ENCODE results near the gene TRPM8. TPM values are rescaled to one million over a fixed set of nuclear protein-coding genes. Genes with fewer than 3 reads are reported as not detected.
A peak's percentile ranks its signal among the peaks of the same experiment; 100 is the strongest.

The TRPM8 gene
- polyA plus RNA-seq, 3 donors from 2014 or later, result 0.06 to 0.52 (median 0.42) TPM

- DNase-seq, result no peak
- Mint-ChIP-seq H3K9me3 (peaks cover 0 to 12% (median 0%) of the 10 kb centered on the region in 6 donors), H3K4me1 (peaks cover 63 to 65% of the 10 kb centered on the region in 2 donors), H3K27me3 (ENCODE audit: low read depth in 3 of 3) (peaks cover 6 to 13% (median 10%) of the 10 kb centered on the region in 3 donors), H3K27ac (peak overlapping the region; percentile 67 to 91 (median 87)), H3K36me3 (peaks cover 0 to 14% (median 8%) of the 10 kb centered on the region in 3 donors), H3K4me3 (peak overlapping the region; percentile 20 to 84 (median 64))
Measured at GRCh38 chr2:233989221-233989858, 72.2 kb downstream of the TRPM8 start.

DNA sequence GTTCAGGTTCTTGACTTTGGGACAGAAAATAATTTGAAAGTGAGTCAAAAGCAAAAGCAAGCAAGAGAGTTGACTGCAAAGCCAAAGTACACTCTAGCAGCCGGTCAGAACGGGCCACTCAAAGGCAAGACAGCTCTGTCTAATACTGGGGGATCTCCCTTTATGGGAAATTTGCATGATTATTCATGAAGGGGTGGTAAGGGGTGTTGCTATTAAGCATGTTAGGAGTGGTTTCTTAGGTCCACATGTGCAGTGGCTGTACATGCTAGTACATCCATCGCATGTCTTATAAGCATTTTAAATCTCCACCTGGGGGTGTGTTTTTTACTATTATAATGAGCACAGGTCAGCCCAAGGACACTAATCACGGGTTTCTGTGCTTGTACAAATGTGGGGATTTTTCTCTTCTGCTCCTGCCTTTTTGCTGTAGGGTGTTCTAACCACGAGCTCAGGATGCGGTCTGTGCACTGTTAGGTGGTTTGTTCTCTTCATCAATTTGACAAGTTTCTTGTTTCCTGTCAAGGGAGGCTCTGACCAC is 73.2 kb downstream of the TRPM8 start:
- H3K9me3 Mint-ChIP-seq, result peaks cover 0 to 12% (median 0%) of the 10 kb centered on the region in 6 donors
- H3K36me3 Mint-ChIP-seq, result peaks cover 0 to 14% (median 5%) of the 10 kb centered on the region in 3 donors
- peak overlapping the region; percentile 20 to 84 (median 64) for H3K4me3 Mint-ChIP-seq
- peaks cover 6 to 10% (median 10%) of the 10 kb centered on the region in 3 donors for H3K27me3 Mint-ChIP-seq (ENCODE audit: low read depth in 3 of 3)
- H3K4me1 Mint-ChIP-seq, result peaks cover 65 to 69% of the 10 kb centered on the region in 2 donors
- peak; percentile 84 to 85 (median 84) for DNase-seq
- H3K27ac Mint-ChIP-seq, result peak overlapping the region; percentile 67 to 91 (median 87)

DNA sequence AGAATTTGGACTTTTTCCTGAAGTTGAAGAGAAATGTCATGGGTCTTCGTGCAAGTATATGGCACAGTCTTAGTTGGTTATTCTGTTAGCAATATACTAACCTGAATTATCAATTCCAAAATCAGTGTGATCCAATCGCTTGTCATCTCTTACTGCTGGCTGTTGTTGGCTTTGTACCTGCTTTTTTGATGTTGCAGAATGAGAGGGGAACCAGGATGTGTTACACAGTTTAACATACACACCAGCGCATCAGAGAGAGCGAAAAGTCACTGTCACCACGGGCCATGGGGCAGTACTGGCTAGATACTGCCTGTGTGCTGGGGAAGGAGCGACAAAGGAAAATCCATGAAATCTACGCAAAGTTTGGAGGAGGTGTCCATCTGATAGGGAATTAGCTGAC is 74.0 kb downstream of the TRPM8 start:
- peaks cover 0 to 12% (median 0%) of the 10 kb centered on the region in 6 donors for H3K9me3 Mint-ChIP-seq
- peaks cover 6 to 10% (median 10%) of the 10 kb centered on the region in 3 donors for H3K27me3 Mint-ChIP-seq (ENCODE audit: low read depth in 3 of 3)
- H3K27ac Mint-ChIP-seq, result peak overlapping the region; percentile 67 to 91 (median 85)
- peak overlapping the region in 4 of 5 donors; percentile 4 to 82 (median 55) for H3K4me3 Mint-ChIP-seq
- peaks cover 69 to 77% of the 10 kb centered on the region in 2 donors for H3K4me1 Mint-ChIP-seq
- H3K36me3 Mint-ChIP-seq, result peaks cover 0 to 14% (median 5%) of the 10 kb centered on the region in 3 donors
- no peak for DNase-seq

- H3K36me3 Mint-ChIP-seq, result peaks cover 0 to 14% (median 5%) of the 10 kb centered on the region in 3 donors
- peaks cover 78 to 86% of the 10 kb centered on the region in 2 donors for H3K4me1 Mint-ChIP-seq
- H3K9me3 Mint-ChIP-seq, result peaks cover 0 to 12% (median 0%) of the 10 kb centered on the region in 6 donors
- no peak for DNase-seq
- no peak overlapping the region for H3K4me3 Mint-ChIP-seq
- H3K27ac Mint-ChIP-seq, result peak overlapping the region; percentile 9 to 84 (median 62)
- peaks cover 6 to 10% (median 9%) of the 10 kb centered on the region in 3 donors for H3K27me3 Mint-ChIP-seq (ENCODE audit: low read depth in 3 of 3)
Measured at GRCh38 chr2:233992513-233993217, 75.5 kb downstream of the TRPM8 start.

- peaks cover 0 to 7% (median 0%) of the 10 kb centered on the region in 3 donors for H3K36me3 Mint-ChIP-seq
- H3K27me3 Mint-ChIP-seq (ENCODE audit: low read depth in 3 of 3), result peaks cover 6 to 10% (median 8%) of the 10 kb centered on the region in 3 donors
Measured at GRCh38 chr2:233993461-233993860, 76.3 kb downstream of the TRPM8 start.

DNA sequence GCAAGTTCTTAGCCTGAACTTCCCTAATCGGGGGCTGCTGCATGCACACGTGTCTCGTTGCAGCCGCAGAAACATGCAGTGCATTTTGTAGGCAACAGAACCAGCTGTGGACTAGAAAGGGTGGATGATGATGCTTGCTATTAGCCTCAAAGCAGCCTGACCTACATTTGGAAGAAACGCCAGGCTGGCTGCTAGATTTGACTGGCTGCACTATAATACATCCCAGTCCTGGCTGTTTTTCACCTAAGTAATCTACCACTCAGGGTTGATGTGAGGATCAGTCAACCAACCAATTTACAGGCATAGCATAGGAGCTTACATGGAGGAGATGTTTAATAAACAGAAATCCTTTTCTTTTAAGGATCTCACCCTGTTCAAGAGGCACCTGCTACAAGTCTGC is 77.0 kb downstream of the TRPM8 start:
- Mint-ChIP-seq H3K4me3 (no peak overlapping the region), H3K36me3 (peaks cover 0 to 5% (median 0%) of the 10 kb centered on the region in 3 donors), H3K9me3 (peaks cover 0 to 12% (median 0%) of the 10 kb centered on the region in 6 donors), H3K4me1 (peaks cover 77 to 85% of the 10 kb centered on the region in 2 donors), H3K27ac (peak overlapping the region in 2 of 6 donors; percentile 30 to 38), H3K27me3 (ENCODE audit: low read depth in 3 of 3) (peaks cover 6 to 8% (median 8%) of the 10 kb centered on the region in 3 donors)
- no peak for DNase-seq

More at GRCh38 chr2:233993461-233993860, 76.3 kb downstream of the TRPM8 start:
- Mint-ChIP-seq H3K4me1 (peaks cover 77 to 86% of the 10 kb centered on the region in 2 donors), H3K9me3 (peaks cover 0 to 12% (median 0%) of the 10 kb centered on the region in 6 donors), H3K27ac (no peak overlapping the region), H3K4me3 (no peak overlapping the region)
- DNase-seq, result no peak

DNA sequence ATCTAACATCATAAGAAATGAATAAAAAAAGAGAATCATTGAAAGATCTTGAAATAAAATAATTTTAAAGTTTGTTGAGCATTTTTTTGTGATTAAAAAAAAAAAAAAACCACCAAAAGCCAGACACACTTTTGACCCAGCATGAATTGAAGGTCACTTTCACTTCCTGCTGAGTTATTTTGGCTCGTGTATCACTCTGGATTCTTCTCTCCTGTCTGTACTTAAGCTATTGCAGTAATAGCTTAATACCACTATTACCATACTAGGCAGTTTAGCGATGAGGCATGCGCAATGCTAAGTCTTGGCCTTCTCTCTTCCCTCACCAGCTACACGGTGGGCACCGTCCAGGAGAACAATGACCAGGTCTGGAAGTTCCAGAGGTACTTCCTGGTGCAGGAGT is 78.8 kb downstream of the TRPM8 start:
- Mint-ChIP-seq H3K27ac (no peak overlapping the region), H3K36me3 (no peaks in the 10 kb centered on the region), H3K4me1 (peaks cover 73 to 75% of the 10 kb centered on the region in 2 donors), H3K27me3 (ENCODE audit: low read depth in 3 of 3) (peaks cover 0 to 2% (median 0%) of the 10 kb centered on the region in 3 donors), H3K4me3 (no peak overlapping the region), H3K9me3 (no peaks in the 10 kb centered on the region)
- DNase-seq, result no peak

GRCh38 chr2:233996461-233996860 is 79.3 kb downstream of the TRPM8 start:
- Mint-ChIP-seq H3K4me1 (peaks cover 73 to 75% of the 10 kb centered on the region in 2 donors), H3K9me3 (no peaks in the 10 kb centered on the region), H3K27me3 (ENCODE audit: low read depth in 3 of 3) (peaks cover 0 to 2% (median 0%) of the 10 kb centered on the region in 3 donors), H3K27ac (peak overlapping the region in 2 of 6 donors; percentile 23 to 25), H3K36me3 (peaks cover 0 to 1% (median 0%) of the 10 kb centered on the region in 3 donors), H3K4me3 (no peak overlapping the region)
- DNase-seq, result no peak

DNA sequence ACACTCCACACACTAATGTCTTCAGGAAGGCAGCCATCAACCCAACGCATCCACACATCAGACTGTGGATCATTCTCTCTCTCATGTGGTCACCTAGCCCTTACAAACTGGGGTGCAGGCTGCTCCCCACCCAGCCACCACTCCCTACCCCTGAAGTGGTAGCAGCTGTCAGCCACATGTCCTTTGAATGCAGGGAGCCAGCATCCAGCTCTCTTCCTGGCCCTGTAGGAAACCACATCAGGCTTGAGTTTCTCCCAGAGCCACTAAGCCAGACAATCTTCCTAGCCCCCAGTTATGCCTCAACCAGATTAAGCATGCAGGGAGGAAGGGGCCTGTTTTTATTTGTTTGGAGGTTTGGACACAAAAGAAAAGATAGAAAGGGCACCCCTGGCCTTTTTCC is 80.5 kb downstream of the TRPM8 start:
- Mint-ChIP-seq H3K27me3 (ENCODE audit: low read depth in 3 of 3) (peaks cover 0 to 4% (median 0%) of the 10 kb centered on the region in 3 donors), H3K4me1 (peaks cover 74 to 75% of the 10 kb centered on the region in 2 donors), H3K36me3 (peaks cover 0 to 7% (median 3%) of the 10 kb centered on the region in 3 donors), H3K4me3 (no peak overlapping the region), H3K27ac (peak overlapping the region in 4 of 6 donors; percentile 13 to 78 (median 40)), H3K9me3 (peaks cover 0 to 3% (median 0%) of the 10 kb centered on the region in 6 donors)
- DNase-seq, result no peak

- H3K27me3 Mint-ChIP-seq (ENCODE audit: low read depth in 3 of 3), result peaks cover 0 to 4% (median 3%) of the 10 kb centered on the region in 3 donors
- H3K9me3 Mint-ChIP-seq, result peaks cover 0 to 3% (median 0%) of the 10 kb centered on the region in 6 donors
- peak overlapping the region in 3 of 6 donors; percentile 13 to 55 (median 53) for H3K27ac Mint-ChIP-seq
- H3K4me1 Mint-ChIP-seq, result peaks cover 75 to 82% of the 10 kb centered on the region in 2 donors
- H3K36me3 Mint-ChIP-seq, result peaks cover 0 to 7% (median 3%) of the 10 kb centered on the region in 3 donors
- H3K4me3 Mint-ChIP-seq, result no peak overlapping the region
- no peak for DNase-seq
Measured at GRCh38 chr2:233999182-233999581, 82.0 kb downstream of the TRPM8 start.

DNA sequence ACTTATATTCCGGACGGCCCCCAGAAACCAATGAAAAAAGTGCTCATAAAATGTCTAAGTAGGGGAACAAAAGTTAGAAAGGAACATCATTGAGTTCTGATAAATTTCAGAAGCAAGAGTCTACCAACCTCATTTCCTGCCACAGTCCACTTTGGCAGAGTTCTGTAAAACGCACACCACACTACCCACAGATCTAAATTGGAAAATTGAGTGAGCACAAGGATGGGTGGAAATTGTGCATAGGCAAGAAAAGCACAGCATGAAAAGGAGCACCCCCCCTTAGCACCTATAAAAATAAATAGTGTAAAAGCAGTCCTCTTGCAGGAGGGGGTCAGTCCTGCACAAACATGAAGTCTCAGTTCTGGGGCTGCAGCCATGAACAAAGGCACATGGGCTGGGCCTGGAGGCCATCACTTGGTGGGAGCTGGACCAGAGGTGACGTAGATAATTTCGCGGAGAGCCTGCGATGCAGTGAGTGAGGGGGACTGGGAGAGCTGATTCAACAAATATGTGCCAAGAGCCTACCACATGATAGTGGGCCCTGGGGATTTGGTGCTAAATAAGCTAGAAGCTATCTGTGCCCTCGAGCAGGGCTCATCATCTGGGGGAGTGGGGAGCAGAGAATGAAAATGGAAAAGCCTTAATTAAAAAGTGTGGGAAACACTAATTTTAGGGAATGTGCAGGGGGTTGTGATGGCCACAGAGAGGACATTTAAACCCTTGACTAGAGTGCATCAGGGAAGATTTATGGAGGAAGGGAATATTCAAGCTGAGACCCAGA is 84.4 kb downstream of the TRPM8 start:
- DNase-seq, result peak in 2 of 3 donors; percentile 35 to 40
- Mint-ChIP-seq H3K4me3 (peak overlapping the region; percentile 58 to 74 (median 69)), H3K9me3 (peaks cover 0 to 3% (median 0%) of the 10 kb centered on the region in 6 donors), H3K27me3 (ENCODE audit: low read depth in 3 of 3) (peaks cover 3 to 4% (median 3%) of the 10 kb centered on the region in 3 donors), H3K36me3 (peaks cover 0 to 7% (median 3%) of the 10 kb centered on the region in 3 donors), H3K27ac (peak overlapping the region; percentile 72 to 93 (median 88)), H3K4me1 (peaks cover 58 to 61% of the 10 kb centered on the region in 2 donors)

DNA sequence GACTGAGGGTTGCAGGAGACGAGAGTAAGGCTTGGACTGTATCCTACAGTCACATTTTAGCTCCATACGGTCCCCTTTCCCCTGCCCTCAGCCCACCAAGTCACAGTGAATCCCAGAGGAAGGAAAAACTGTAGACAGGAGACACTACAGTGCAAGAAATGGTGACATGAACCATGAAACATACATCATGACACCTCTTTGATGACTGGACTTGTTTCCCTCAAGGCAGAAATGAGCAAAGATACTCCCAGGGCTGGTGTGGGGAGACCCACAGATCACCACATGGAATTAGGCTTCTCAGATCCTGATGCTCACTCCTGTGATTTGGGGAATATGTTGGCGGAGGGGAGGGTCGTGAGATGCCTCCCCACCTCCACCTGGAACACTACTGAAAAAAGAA is 85.1 kb downstream of the TRPM8 start:
- Mint-ChIP-seq H3K4me3 (peak overlapping the region in 1 of 5 donors; percentile 39), H3K27me3 (ENCODE audit: low read depth in 3 of 3) (peaks cover 3 to 4% (median 3%) of the 10 kb centered on the region in 3 donors), H3K4me1 (peaks cover 55 to 57% of the 10 kb centered on the region in 2 donors), H3K27ac (peak overlapping the region in 2 of 6 donors; percentile 11 to 71), H3K9me3 (peaks cover 0 to 3% (median 0%) of the 10 kb centered on the region in 6 donors), H3K36me3 (peaks cover 0 to 7% (median 3%) of the 10 kb centered on the region in 3 donors)
- no peak for DNase-seq

Data from immature natural killer cell (primary cell).